Amniotic stem cell (primary cell): ENCODE data around the gene ENC1.
A peak's percentile ranks its signal among the peaks of the same experiment; 100 is the strongest.
"Not testable (repeated sequence)": the region's sequence is repeated elsewhere in the genome, so short reads cannot be mapped to it uniquely, and the experiment has no call there.

Experiments
- DNase-seq: peaks from one replicate; lab custom pipeline; 2025; lab: John Stamatoyannopoulos, UW

ENC1 gene

GRCh38 chr5:74640450-74640953 lies at the start of gene ENC1:
Gene ENC1, minus strand, starts transcription at chr5:74640728. Its CDS starts 4,243 bp downstream, at chr5:74636485.
- DNase-seq: peak; percentile 75

DNA sequence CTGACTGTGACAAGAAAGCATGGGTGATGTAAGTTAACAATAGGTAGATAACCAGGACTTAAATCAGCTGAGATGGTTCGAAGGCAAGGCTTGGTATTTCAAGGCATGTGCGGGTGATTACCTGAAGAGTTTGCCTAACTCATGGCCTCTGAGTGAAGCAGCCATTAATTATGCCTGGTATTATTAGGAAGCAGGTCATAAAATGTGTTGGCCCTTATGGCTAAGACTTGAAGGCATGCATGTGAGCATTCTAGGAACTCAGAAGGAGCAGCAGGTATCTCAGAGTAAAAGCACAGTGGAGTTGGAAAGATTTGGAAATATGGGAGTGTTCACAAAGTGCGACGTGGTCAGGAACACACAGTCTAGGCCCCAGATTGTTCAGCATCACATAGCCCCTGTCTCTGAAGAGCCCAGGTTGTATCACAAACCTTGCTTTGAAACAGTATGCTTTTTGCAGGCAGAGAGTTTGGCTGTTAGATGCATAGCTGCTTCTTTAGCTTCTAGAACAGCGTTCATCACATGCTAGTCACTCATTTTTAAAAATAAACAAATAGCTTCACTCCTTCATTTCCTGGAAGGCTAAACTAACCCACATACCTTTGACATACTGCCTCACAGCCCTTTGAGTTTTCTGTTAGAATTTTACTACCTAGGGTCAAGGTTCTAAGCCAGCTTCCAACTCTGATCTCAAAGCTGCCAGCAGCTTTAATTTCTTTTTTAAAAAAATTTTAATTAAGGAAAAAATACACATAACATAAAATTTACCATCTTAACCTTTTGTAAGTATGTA lies 46.6 kb upstream of the ENC1 start:
- no peak for DNase-seq

DNA sequence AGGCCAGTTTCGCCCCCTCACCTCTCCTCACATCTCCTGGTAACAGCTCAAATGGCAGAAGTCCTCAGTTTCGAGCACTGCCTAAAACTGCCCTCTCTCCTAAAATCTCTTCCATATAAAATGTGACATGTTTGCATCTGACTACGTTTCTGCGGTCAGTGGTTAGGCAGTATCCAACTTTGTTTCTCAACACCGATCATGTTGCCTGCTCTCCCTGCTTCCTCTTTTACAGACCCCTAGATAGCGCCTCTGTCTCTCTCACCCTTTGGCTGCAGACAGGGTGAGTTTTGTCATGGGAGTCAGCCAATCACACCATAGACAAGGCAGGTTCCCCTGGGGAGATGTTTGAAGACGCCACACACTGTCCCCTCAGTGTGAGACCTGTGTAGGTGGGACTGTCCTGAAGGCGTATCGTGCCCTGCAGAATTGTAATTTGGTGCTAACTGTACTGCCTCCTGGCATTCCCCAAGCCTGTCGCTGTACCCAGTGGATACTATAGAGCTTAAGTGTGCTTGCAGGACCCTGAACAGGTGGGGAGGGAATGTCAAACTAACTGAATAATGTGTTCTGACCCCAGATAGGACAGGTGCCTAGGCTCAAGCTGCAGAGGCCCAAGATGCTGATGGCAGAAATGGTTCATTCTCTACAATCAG lies 45.6 kb upstream of the ENC1 start:
- DNase-seq: no peak

- peak; percentile 76 for DNase-seq
These were observed 44.6 kb upstream of the ENC1 start, which contains the start of gene HEXB for GRCh38 chr5:74684900-74685851. Gene HEXB, plus strand, starts transcription at chr5:74685233. Its CDS starts 28 bp downstream, at chr5:74685261.

GRCh38 chr5:74679966-74680365 lies 39.4 kb upstream of the ENC1 start:
- DNase-seq: peak; percentile 7

GRCh38 chr5:74679300-74679699 lies 38.8 kb upstream of the ENC1 start:
- not testable (repeated sequence) for DNase-seq

DNA sequence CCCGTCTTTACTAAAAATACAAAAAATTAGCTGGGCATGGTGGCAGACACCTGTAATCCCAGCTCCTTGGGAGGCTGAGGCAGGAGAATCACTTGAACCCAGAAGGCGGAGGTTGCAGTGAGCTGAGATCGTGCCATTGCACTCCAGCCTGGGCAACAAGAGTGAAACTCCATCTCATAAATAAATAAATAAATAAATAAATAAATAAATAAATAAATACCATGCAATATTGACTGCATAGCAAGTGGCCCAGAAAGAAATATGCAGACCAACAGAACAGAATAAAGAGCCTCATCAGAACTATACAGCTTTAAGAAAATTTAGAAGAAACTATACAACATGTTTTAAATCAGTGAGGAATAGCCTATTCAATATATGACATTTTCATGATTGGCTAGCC lies 37.6 kb upstream of the ENC1 start:
- not testable (repeated sequence) for DNase-seq

DNA sequence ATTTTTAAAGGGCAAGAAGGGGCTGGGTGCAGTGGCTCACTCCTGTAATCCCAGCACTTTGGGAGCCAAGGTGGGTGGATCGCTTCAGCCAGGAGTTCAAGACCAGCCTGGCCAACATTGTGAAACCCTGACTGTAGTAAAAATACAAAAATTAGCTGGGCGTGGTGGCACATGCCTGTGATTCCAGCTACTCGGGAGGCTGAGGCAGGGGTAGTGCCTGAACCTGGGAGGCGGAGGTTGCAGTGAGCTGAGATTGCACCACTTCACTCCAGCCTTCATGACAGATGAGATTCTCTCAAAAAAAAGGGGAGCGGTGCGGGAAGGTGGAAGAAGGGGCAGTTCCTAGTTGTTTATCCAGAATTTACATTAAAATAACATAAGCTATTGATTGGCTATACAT lies 35.9 kb upstream of the ENC1 start:
- not testable (repeated sequence) for DNase-seq

GRCh38 chr5:74673011-74673790 lies 32.7 kb upstream of the ENC1 start:
- peak; percentile 19 for DNase-seq

- no peak for DNase-seq
These were observed 31.8 kb upstream of the ENC1 start for GRCh38 chr5:74672215-74672877.

DNA sequence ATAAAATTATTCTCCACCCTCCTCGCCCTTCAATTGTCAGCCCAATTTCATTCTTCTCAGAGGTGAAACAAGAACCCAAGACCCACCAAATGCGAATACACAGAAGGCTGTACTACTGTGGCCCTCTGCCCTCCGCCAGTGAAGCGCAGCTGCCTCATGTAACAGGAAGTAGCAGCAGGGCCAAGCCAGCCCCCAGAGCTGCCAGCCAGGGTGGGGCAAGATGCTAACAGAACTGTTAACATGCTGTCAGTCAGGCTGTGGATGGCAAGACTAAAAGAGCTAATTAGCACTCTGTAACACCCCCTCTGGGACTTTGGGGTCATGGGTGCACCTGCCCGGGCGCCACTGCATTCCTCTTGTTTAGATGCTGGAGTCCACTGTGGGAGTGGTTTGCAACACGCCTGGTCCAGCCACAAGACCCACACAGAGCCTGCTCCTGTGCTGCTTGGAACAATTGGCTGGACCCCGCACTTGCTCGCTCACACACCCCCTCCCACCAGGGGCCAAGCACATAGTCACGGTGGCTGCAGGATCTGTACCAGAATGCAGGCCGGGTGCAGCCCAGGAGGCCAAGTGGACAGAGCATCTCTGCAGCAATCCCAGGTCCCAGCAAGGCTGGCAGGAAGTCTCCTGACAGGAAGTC lies 30.0 kb upstream of the ENC1 start:
- DNase-seq: no peak

GRCh38 chr5:74669821-74670220 lies 29.3 kb upstream of the ENC1 start:
- DNase-seq: no peak

DNA sequence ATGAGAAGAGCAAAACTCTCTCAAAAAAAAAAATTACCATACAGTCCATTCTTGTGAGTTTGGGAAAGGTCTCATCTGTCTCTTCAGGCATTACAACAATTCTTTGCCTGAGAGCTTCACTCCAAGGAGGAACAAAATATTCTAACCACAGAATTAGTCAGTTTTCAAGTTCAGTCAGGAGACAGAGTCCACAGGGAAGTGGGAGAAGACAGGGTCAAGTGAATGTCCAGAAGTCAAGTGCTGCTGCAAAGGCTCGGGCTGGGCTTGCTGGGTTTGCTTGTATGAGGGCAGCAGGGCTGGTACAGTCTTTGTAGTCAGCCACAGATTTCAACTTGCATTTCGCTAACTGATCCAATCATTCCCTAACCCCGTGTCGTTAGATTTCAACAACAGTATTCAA lies 26.9 kb upstream of the ENC1 start:
- DNase-seq: no peak

DNA sequence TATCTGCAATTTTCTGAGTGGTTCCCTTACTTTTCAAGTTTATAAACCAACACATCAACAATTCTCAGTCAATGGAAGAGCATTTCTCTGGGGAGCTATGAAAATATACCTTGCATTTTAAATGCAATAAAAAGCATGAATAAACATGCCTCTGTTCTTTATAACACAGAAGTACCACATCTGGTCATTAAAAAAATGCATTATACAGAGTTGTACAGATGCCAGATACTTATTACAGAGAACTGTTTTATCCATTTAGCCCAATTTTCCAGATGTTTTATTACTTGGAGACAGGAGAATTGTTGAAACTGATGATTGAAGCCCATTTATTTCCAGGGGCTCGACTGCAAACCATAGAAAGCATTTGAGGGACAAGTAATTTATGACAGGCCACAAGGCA lies 25.3 kb upstream of the ENC1 start:
- no peak for DNase-seq

DNA sequence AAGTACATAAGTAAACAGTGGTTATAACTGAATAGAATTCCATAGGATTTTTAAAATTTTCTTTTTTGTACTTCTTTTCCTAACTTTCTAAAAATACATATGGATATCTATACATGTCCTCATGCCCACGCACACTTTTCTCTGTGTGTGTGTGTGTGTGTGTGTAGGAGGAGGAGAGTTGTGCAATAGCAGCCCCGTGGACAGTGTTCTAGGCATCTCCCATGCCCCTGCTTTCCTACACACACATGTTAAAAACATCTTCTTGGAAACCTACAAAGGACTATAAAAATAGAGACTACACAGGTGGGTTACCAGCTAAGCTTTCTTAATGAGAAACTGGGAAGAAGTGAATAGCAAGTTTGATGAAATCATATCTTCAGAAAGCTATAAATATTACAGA lies 24.7 kb upstream of the ENC1 start:
- no peak for DNase-seq

GRCh38 chr5:74664551-74664950 lies 24.0 kb upstream of the ENC1 start:
- DNase-seq: no peak

DNA sequence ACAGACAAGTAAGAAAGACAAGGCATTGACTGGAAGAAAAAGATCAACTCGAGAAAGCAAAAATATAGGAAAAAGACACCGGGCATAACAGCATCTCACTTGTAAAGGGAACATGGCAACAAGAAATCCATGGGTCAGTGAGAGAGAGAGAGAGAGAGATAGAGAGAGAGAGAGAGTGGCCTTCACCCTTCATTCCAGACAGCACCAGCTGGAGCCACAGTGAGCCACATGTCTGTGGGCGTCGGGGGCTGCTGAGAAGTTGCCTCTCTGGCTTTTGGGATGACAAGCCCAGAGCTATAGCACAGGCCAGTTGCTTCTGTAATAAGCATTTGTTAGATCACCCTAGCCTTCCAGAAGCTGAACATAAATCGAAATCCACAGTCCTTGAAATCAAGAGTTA lies 20.3 kb upstream of the ENC1 start:
- DNase-seq: no peak

DNA sequence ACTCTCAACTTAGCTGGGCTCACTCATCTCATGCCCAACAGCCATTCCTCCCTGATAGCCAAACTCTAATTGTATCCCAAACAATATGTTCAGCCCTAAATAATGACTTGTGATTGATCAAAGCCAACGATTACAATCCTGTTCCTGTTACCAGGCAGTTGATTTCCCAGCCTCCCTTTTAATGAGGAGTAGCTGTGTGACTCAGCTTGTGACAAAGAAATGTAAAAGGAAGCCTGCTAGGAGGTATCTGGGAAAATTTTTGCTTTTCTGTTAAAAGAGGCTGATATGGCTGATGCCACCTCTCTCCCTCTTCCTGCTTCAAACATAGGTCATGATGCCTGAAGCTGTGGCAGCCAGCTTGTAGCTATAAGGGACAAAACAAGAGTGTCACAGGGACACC lies 19.6 kb upstream of the ENC1 start:
- DNase-seq: no peak

DNA sequence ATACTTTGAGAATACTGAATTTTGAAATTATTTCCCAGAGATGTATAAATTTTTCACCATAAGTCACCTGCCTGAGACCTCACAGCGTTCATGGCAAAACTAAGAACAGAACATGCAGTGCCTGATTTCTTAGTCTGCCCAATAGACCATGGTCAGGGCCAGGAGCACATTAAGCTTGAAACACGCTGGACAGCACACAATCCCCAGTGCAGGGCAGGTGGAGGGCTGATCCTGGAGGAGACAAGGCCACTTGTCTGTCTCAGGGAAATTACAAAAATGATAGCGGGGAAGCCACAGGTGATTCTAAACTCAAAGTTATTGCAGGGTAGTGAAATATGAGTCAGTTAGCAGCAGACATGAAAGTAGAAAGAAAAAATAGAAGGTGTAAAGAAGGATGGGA lies 18.6 kb upstream of the ENC1 start:
- no peak for DNase-seq

DNA sequence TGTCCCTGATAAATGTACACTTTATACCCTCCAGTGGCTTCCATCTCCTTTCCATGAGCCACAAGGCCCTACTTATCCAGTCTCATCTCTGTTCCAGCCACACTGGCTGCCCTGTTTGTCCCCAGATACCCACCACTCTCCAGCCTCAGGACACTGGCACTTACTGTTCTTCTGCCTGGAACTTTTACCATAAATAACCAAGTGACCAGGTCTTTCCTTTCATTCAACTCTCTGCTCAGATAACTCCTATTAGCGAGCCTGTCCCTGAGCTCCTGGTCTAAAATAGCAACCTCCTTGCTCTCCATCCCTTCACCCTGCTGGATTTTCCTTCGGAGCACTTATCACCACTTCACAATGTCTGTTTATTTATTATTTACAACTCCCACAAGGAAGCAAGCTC lies 16.6 kb upstream of the ENC1 start:
- DNase-seq: no peak
